Measurements from ENCODE around the gene SCN2A.

DNA sequence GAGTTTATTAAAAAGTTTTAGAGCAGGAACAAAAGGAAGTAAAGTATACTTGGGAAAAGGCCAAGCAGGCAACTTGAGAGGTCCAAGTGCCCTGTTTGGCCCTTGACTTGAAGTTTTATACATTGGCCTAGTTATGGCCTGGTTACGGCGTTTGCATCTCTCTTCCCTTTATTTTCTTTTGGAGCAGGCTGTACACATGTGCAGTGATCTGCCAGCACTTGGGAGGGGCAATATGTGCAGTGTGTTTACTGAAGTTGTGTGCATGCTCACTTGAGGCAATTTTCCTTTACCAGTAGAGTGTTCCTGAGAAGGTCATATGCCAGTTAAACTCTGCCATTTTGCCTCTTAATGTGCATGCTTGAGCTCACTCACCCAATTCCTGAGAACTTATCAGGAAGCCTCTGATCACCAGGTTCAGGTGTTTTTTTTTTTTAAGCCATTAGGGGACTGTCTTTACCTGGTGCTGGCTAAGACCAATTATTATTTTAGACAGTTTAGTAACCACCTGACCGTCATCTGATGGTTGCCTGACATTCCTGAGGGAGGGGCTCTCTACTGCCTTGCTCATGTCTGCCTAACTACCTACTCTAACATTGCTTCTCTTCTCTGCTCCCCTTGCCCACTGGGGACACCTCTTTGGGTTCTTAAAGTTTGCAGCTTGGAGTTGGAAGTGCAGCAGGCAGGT is 48.0 kb downstream of the SCN2A start:
- TF ChIP-seq, protein P1, sequence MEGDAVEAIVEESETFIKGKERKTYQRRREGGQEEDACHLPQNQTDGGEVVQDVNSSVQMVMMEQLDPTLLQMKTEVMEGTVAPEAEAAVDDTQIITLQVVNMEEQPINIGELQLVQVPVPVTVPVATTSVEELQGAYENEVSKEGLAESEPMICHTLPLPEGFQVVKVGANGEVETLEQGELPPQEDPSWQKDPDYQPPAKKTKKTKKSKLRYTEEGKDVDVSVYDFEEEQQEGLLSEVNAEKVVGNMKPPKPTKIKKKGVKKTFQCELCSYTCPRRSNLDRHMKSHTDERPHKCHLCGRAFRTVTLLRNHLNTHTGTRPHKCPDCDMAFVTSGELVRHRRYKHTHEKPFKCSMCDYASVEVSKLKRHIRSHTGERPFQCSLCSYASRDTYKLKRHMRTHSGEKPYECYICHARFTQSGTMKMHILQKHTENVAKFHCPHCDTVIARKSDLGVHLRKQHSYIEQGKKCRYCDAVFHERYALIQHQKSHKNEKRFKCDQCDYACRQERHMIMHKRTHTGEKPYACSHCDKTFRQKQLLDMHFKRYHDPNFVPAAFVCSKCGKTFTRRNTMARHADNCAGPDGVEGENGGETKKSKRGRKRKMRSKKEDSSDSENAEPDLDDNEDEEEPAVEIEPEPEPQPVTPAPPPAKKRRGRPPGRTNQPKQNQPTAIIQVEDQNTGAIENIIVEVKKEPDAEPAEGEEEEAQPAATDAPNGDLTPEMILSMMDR (IDR thresholded peaks at IDR 0.05; ENCODE audit: insufficient read depth, low read length, poor library complexity, severe bottlenecking) = no peak
- TF ChIP-seq EZH2phosphoT487 (conservative IDR thresholded peaks at IDR 0.05; ENCODE audit: low read length) = no peak

Data from SU-DHL-6 (cell line).